SU-DHL-6 (cell line): Measurements from ENCODE around the gene PMEPA1.

ENCODE experiments used
- EZH2phosphoT487 ChIP-seq: fragments of 200-600 bp; sonication (generic), shearing (Covaris generic); conservative IDR thresholded peaks from 2 replicates; pipeline ENCODE4 v1.6.1; 2018; ENCODE audit warnings: mild to moderate bottlenecking, antibody characterized with exemption, low read length, moderate library complexity, mixed read lengths
- TF ChIP-seq, protein P1 (sequence below): fragments of 200-600 bp; sonication (generic); IDR thresholded peaks from one replicate; pipeline ENCODE4 v1.5.1; 2017; ENCODE audit warnings: antibody characterized with exemption, mild to moderate bottlenecking, low read length, moderate library complexity; ENCODE audit not compliant: insufficient read depth, poor library complexity, severe bottlenecking

DNA sequence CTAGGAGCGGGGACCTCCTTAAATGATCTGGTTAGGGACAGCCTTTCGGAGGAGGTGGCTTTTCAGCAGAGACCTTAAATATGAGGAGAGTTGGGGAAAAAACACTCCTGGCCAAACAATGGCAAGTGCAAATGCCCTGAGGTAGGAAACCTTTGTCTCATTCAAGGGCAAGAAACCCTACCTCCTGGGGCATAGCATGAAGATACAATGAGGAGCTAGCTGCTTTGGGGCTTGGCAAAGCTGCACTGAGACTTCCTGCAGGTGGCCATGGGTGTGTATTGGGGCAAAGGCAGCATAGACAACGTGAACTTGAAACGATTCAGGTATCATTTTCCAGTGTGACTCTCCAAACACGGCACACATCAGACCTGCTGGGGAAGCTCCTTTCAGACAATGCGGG is 30.7 kb downstream of the PMEPA1 start:
- TF ChIP-seq, protein P1, sequence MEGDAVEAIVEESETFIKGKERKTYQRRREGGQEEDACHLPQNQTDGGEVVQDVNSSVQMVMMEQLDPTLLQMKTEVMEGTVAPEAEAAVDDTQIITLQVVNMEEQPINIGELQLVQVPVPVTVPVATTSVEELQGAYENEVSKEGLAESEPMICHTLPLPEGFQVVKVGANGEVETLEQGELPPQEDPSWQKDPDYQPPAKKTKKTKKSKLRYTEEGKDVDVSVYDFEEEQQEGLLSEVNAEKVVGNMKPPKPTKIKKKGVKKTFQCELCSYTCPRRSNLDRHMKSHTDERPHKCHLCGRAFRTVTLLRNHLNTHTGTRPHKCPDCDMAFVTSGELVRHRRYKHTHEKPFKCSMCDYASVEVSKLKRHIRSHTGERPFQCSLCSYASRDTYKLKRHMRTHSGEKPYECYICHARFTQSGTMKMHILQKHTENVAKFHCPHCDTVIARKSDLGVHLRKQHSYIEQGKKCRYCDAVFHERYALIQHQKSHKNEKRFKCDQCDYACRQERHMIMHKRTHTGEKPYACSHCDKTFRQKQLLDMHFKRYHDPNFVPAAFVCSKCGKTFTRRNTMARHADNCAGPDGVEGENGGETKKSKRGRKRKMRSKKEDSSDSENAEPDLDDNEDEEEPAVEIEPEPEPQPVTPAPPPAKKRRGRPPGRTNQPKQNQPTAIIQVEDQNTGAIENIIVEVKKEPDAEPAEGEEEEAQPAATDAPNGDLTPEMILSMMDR = no peak
- no peak for TF ChIP-seq EZH2phosphoT487
